Stimulated activated CD8-positive, alpha-beta memory T cell treated with anti-CD3 and anti-CD28 coated beads, Interleukin-4, amount 100 ng/mL, for 48 hours (primary cell): ENCODE data around the gene PCGF2.
A peak's percentile ranks its signal among the peaks of the same experiment; 100 is the strongest.
"Not testable (repeated sequence)": the region's sequence is repeated elsewhere in the genome, so short reads cannot be mapped to it uniquely, and the experiment has no call there.

Experiments
- DNase-seq: peaks from one replicate; pipeline ENCODE4 v3.0.0-alpha.2; 2020

The PCGF2 gene

DNA sequence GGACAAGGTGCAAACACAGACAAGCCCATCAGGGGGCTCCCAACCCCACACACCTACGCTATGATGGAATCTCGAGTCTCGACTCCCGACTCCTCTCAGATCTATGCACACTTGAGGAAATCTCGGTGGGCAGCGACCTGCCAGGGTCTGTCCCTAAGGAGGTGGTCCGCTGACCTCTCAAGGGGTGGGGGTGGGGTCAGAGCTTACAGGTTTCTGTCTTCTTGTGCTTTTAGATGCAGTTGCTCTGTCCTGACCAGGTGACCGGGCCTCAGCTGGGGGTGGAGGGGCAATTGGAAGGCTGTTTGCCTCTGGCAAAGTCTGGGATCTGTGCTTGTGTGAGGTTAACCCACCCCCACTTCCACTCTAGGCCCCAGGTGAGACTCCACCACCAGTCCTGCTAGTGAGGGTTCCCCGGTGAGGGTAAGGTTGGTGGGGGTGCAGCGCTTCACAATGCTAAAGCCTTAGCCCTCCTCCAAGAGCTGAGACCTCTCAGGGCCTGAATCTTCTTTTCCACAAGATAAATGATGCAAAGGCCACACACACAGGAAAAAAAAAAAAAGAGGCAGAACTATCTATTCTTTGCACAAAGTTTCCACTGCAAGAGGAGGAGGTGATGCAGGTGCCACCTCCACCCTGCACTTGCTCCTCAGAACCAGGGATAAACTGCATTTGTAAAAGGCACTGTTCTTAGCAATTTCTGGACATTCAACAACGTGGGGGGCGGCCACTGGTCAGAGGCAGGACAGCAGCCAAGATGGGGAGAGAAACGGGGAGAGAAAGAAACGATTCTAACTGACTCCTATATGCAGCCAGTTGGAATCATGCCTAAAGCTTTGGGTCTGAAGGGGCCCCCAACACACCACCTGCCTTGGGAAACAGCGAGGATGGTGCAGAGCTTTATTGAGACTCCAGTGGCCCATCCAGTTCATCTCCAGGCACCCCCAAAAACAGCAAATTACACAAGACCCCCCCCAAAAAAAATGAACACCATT lies 13.9 kb downstream of the PCGF2 start:
- peak; percentile 50 for DNase-seq

- DNase-seq = no peak
These were observed 14.7 kb downstream of the PCGF2 start for GRCh38 chr17:38733282-38733981.

GRCh38 chr17:38732376-38733281 lies 15.5 kb downstream of the PCGF2 start:
- DNase-seq = no peak

GRCh38 chr17:38731526-38732294 lies 16.4 kb downstream of the PCGF2 start:
- no peak for DNase-seq

DNA sequence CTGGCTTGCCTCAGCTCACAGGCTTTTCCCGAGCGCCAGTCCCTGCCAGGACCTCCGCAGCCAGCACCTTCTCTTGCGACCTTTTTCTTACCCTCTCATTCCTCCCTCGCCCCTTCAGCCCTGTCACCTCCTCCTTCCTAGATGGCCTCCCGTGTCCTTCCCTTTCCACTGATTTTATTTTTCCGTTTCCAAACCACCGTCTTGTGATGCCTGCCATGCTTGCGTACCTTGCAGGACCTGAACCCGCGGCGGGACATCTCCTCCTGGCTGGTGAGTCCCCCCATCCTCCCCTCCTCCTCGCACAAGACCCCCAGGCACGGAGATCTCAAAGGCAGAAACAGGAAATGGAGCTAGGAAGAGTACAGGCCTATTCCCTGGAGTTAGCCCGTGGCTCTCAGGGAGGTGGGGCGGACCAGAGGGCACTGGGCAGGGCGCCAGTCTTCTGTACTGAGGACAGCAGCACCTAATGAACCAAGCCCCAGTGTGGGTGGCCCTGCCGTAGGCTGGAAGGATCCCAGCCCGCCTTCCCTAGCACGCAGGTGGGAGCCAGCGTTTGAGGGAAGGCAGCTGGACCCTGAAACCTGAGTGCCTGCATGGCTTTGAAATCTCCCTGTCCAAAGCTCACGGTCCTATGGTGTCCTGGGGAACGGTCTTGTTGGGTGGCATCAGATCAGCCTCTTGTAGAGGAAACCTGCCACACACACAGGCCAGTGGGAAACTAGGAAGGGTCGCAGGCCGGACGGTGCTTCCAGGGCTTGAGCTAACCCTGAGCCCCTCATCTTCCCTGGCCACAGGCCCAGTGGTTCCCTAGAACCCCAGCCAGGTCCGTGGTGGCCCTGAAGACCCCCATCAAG lies 17.4 kb downstream of the PCGF2 start:
- peak; percentile 49 for DNase-seq

DNA sequence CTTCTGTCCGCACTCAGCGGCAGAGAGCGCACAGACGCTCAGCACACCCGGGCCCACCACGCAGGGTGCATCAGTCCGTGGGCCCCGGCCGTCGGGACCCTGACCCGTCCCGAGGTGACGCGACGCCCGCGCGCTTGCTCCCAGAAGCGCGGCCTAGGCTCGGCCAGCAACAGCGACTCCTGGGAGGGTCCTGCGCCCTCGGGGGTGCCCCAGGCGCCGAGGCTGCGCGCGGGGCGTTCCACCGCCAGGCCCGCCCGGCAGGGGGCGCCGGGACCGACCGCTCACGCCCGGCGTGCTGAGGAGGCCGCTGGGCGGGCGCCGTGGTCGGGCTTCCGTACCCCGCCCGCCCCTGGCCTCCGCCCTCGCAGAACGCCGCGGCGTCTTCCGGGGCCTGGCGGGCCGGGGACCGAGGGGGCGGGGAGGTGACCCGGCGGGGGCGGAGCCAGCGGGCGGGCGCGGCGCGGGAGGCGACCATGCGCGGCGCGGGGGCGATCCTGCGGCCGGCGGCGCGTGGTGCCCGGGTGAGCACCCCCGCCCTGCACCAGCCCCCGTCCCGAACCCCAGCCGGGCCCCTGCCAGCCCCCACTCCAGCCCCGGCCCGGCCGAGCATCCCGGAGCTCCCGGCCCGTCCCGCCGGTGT lies 18.1 kb downstream of the PCGF2 start, which contains the start of gene CISD3:
CISD3 (plus strand) TSS at position 456 of the 640 bp plus-strand sequence; CDS start at position 474, 18 bp downstream.
- DNase-seq = peak; percentile 88

DNA sequence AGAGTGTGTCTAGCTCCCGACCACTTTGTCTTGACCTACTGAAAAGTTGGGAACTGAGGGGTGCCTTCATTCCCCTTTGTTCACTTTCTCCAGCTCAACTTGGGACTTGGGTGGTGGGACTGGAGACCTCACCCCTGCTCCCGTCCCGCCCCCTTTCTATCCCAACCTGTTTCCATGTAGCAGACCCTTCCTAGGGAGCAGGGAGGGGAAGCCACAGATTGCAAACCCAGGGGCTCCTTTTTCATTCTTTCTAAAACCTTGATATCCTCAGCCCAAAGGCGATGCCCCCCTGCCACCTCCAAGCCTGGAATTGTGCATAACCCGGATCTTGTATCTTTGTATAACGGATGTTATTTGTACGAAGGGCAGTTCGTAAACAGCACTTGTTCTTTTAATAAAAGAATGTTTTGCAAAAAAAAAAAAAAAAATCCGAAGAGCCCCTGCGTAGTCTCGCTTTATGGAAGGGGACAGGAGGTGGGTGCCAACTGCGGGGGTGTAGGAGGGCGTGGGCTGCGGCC lies 18.7 kb downstream of the PCGF2 start:
- DNase-seq = no peak

DNA sequence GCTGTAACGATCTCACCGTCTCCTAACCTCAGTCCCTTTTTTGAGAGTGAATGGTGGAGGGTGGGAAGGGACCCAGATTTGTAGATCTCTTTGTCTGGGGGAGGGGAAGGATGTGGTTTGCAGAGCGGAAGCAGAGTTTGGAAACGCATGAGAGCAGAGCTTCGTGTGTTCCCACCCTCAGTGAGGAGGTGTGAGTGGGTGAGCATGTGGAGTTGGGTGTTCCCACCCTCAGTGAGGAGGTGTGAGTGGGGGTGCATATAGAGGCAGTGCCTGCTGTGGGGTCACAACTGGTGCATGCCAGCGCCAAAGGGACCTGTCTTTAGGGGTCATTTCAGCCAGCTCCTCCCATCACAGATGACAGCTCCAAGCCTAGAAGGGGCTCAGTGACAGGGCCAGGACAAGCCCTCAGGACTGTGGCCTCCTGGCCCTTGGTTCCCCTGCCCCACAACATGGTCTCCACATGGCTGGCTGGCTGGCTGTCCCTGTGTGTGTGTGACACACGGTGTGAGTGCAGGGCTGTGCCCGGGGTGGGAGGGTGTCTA lies 19.8 kb downstream of the PCGF2 start:
- DNase-seq = peak; percentile 75

DNA sequence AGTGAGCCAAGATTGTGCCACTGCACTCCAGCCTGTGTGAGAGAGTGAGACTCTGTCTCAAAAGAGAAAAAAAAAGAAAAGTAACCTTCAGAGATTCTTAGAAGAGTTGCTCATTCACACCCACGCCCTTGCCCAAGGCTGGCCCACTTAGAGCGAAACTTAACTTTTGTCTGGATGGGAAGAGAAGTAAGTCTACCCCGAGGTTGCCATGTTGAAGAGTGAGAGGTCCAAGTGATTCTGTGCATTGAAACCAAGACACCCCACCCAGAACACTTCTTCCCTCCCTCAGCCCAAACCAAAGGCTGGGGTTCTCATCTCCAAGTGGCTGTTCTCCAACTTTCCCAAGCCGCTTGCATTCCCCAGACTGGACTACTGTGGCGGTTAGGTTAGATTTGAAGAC lies 20.4 kb downstream of the PCGF2 start:
- DNase-seq = peak; percentile 85

GRCh38 chr17:38726145-38726544 lies 22.0 kb downstream of the PCGF2 start:
- DNase-seq = not testable (repeated sequence)

DNA sequence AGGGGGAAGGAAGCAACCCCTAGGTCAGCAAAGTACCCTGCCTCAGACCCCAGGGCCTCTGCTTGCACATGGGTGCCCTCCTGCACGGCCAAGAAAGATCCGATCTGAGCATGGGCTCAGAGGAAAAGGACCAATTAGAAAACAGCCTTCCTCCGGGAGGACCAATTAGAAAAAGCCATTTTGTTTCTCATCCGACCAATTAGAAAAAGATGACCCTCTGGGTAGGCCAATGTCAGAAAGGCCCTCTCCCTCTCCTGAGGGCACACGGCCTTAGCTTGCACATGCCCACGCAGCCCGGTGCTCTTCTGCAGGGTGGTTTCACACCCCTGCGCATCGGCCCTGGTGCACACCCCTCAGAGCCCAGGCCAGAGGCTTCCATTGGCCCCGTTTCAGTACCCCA lies 23.1 kb downstream of the PCGF2 start:
- no peak for DNase-seq

DNA sequence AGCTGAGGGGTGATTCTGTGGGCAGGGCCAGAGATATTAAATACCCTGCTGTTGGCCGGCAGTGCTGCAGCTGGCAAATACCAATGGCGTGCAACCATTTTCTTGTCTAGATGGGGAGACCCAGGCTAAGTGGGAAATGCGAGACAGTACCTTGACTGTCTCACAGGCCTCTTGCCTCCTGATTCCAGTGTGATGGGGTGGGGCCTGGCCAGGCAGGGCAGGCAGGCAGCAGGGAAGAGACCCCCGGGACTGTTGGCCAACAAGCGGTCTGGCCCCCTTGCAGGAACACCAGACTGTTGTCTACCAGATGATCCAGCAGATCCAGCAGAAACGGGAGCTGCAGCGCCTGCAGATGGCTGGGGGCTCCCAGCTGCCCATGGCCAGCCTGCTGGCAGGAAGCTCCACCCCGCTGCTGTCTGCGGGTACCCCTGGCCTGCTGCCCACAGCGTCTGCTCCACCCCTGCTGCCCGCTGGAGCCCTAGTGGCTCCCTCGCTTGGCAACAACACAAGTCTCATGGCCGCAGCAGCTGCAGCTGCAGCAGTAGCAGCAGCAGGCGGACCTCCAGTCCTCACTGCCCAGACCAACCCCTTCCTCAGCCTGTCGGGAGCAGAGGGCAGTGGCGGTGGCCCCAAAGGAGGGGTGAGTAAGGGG lies 23.7 kb downstream of the PCGF2 start:
- DNase-seq = no peak

DNA sequence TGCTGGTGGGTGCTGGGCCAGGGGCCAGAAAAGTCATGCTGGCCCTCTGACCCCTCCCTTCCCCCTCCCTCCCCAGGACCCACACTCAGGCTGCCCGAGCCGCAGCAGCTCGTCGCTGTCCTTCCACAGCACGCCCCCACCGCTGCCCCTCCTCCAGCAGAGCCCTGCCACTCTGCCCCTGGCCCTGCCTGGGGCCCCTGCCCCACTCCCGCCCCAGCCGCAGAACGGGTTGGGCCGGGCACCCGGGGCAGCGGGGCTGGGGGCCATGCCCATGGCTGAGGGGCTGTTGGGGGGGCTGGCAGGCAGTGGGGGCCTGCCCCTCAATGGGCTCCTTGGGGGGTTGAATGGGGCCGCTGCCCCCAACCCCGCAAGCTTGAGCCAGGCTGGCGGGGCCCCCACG lies 26.3 kb downstream of the PCGF2 start:
- no peak for DNase-seq

- no peak for DNase-seq
These were observed 27.2 kb downstream of the PCGF2 start for GRCh38 chr17:38720941-38721340.

DNA sequence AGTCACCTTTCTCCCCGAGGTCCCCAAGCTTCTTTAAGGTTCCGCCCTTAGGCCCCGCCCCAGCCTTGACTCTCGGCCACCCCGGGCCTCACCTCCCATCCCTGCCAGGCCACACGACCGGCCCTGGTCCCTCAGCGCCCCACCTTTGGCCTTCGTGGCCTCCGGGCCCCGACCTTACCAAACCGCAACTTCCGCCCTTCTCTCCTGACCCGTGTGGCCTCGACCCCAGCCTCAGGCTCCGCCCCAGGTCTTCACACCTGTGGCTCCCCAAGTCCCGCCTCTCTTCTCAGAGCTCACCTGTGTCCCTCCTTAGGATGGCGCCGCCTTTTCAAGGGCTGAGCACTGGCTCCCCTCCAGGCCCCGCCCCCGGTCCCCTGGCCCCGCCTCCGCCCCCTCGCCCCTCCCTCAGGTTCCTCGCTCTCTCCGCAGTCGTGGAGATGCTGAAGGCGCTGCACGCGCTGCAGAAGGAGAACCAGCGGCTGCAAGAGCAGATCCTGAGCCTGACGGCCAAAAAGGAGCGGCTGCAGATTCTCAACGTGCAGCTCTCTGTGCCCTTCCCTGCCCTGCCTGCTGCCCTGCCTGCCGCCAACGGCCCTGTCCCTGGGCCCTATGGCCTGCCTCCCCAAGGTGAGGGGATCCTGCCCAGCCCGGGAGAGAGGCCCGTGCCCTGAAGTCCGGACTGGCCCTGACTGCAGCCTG lies 28.0 kb downstream of the PCGF2 start:
- no peak for DNase-seq

- no peak for DNase-seq
These were observed 28.7 kb downstream of the PCGF2 start for GRCh38 chr17:38719289-38719942.

DNA sequence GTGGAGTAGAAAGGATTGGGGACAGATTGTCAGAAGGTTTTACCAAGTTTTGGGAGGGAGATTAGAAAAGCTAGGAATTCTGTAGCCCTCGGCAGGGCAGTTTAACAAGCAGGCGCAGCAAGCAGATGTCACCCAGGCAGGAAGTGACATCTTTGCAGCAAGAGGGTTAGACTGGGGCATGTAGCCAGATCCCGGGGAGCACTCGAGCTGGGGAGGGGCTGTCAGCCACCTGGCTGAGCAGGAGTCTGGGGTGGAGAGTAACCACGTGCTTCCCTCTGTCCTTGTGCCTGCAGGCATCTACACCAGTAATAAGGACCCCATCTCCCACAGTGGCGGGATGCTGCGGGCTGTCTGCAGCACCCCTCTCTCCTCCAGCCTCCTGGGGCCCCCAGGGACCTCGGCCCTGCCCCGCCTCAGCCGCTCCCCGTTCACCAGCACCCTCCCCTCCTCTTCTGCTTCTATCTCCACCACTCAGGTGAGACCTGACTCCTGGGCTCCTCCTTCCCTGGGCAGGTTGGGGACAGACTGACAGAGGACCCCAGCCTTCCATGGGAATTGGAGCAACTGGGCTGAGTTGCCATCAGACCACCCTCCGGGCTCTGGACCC lies 30.9 kb downstream of the PCGF2 start:
- DNase-seq = no peak
